COLO668 (cell line): ENCODE measurements around the gene TMEM176B.
A peak's percentile ranks its signal among the peaks of the same experiment; 100 is the strongest.

Experiments
- DNase-seq: peaks from one replicate; lab custom pipeline; 2025; ENCODE audit not compliant: unreplicated experiment; lab: John Stamatoyannopoulos, UW

Gene TMEM176B

DNA sequence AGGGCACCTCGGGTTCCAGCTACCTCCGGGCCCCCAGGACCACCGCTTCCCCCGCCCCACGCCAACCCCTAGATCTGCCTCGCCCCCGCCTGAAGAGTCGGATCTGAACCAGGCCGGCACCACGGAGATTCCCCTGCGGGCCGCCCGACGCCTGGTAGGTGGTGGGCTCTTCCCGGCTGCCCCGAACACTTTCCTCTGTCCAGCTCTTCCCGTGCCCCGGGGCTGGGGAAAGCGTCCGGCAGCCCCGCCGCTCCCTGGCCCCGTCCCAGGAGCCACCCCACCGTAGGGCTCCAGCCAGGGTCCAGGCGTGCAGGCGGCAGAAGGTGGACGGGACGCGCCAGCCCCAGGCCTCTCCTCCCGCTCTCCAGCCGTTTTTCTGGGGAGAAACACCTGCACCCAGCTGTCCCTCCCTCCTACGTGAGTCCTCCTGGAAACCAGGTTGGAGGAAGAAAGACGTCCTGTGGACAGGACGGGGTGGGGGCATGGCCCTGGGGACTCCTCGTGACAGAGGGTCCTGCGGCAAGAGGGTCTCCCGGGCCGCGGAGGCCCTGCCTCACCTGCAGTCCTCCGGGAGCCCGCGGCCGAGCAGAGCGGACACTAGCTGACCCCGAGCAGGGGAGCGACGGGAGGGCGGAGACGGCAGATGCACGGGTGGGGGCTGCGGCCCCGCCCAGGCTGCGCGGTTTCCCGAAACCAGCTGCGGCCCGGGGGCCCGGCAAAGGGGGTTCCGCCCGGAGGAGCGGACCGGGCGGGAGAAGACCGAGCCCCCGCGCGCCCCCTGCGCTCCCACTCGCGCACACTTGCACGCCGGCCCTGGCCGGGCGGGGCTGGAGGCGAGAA lies at the start of gene TMEM176B:
Gene TMEM176B, minus strand, starts transcription at position 624 of the 840 bp plus-strand sequence. CDS start 3,795 bp downstream, outside the sequence.
- DNase-seq = peak; percentile 88

DNA sequence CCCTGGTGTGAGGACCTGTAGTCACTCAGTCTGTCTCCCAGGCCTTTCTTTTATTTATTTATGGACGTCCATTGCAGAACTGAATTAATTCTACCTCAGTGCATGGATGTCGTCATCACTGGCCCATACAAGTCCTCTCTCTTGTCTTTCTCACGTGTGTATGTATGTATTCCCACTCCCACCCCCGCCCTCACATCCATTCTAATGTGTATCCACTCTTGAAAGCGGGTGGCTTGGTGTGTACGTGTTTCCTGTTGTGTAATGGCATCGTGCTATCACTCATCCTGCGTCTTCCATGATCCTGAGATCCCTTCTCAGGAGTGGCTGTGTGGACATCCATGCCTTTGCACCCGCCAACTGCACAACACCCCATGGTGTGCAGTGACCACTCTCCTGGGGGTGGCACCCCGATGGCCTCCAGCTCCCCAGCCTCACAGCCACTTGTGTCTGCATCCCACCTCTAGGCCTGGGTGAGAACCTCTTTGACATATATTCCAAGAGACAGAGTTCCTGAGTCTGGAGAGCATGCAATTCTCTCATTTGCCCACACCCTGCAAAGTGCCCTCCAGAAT lies 49.1 kb upstream of the TMEM176B start:
- DNase-seq = no peak

DNA sequence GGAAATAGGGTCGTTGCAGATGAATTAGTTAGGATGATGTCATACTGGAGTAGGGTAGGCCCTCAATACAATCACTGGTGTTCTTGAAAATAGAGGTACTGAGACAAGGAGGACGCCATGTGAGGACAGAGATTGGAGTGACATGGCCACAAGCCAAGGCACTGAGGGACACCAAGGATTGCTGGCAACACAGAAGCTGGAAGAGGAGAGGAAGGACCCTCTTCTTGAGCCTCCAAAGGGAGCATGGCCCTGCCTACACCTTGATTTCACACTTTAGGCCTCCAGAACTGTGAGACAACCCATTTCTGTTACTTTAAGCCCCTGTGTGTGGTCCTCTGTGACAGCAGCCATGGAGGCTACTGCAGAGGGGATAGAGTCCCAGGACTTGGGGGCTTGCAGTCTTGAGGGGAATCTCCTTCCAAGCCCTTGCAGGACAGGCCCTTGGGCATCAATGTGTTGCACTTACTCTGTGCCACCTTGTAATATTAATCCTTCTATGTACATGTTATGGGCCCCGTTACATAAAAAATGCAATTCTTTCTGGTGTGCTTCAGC lies 48.5 kb upstream of the TMEM176B start:
- DNase-seq = no peak

DNA sequence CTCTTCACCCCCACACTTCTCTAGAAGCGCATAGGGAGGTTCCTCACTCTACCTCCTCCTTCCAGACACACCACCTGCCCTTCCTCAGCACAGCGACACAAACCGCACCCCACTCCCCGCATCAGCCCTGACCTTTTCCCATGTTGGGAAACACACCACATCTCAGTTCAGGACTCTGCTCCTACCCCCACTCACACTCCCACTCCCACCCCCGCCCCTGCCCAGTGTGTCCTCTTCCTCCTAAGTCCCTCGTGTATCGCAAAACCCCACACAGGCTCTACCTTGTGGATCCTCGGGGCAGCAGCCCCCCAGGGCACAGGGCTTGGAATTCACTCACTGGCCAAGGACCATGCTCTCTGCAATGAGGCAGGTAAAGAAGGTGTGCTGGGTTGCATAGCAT lies 47.9 kb upstream of the TMEM176B start:
- no peak for DNase-seq

DNA sequence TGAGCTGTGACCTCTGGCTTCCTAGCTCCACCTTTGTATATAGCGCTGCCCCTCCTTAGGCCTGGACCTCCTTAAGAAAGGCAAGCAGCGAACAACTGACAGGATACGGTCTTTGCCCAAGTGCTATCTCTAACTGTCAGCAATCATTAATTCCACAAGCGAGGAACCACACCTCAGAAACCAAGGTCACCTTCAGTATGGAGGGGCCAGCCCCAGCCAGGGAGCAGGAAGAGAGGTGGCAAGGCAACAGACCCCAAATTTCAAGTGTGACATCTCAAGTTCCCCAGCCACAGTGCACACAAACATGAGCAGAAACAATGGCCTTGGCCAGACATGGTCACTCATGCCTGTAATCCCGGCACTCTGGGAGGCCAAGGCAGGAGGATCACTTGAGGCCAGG lies 47.4 kb upstream of the TMEM176B start:
- DNase-seq = no peak

DNA sequence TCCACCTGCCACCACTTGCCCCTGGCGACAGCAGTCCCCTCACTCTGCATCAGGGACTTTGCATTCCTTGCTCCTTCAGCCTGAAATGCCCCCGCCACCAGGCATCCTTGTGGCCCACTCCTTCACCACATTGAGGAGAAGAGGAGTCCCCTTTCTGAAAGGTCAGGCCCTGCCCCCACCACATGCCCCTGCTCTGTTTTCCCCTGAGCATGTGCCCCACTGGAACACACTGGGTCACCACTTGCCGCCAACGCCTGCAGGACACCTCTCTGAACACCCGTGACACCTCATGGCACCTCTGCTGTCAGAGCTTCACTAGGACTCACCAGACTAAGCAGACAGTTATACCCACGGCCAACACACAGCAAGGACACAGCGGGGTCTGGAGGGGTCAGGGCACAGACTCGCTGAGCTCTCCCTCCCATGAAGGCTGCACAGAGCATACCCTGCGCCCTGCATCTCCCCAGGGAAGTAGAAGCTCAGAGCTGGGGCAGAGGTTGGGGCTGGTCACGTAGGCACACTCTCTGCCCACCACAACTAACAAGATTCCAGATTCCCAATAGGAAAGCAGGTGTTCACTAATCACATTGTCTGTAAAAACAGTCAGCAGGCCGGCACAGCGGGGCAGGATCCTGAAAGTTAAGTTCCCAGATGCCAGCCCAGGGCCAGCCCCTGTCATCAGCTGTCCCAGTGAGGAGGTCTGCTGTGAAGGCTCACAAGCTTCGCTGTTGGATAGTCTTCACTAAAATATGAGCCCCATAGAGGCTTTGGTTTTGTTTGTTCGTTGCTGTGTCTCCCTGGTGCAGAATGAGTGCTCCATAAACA lies 46.3 kb upstream of the TMEM176B start:
- DNase-seq = no peak

DNA sequence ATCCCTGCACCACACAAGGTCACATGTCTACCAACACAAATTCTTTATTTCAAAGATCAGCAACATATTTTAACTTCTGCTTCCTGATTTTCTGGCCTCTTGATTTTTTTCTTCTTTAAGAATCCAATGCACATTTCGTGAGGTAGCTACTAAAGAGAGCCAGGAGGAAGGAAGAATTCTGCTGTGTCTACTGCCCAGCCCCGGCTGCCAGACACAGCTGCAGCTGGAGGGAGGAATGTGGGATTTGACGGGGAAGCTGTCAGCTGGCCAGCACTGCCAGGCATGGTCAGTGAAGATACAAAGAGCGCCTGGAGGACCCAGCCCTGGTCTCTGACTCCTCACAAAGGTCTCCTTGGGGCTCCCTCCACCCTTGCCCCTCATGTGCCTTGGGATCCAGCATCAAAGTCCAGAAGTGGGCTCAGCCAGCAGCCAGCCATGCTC lies 45.3 kb upstream of the TMEM176B start:
- no peak for DNase-seq

DNA sequence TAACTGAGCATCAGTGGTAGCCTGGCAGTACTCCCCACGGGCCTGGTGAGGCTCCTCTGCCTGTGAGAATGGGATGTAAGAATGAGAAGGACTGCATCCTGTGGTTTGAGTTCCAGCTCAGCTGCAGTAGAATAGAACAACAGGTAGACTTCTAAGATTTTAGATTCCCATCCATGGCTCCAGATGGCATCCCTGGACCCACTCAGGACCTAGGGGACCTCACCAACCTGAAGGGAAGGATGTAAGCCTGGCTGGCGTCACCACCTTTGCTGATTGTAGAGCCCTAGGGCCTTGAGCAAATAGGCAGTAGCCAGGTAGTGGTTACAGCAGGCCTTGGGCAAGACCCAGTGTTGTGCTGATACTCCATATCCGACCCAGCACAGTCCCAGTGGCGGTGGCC lies 42.6 kb upstream of the TMEM176B start:
- DNase-seq = no peak

DNA sequence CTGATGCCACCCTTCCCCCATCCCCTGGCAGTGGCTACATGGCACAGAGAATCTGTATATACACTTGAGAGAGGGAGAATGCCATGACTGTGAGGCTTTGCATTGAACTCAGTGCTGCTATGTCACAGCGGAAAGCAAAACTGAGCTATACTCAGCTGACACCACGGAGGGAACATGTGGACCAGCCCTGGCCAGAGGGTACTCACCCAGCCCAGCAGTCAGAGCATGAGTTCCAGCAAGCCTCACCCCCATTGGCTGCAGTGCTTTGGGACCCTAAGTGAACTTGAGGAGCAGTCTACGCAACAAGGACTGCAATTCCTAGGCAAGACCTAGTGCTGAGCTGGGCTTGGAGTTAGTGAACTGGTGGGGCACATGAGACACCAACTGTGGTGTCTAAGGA lies 41.9 kb upstream of the TMEM176B start:
- DNase-seq = no peak

DNA sequence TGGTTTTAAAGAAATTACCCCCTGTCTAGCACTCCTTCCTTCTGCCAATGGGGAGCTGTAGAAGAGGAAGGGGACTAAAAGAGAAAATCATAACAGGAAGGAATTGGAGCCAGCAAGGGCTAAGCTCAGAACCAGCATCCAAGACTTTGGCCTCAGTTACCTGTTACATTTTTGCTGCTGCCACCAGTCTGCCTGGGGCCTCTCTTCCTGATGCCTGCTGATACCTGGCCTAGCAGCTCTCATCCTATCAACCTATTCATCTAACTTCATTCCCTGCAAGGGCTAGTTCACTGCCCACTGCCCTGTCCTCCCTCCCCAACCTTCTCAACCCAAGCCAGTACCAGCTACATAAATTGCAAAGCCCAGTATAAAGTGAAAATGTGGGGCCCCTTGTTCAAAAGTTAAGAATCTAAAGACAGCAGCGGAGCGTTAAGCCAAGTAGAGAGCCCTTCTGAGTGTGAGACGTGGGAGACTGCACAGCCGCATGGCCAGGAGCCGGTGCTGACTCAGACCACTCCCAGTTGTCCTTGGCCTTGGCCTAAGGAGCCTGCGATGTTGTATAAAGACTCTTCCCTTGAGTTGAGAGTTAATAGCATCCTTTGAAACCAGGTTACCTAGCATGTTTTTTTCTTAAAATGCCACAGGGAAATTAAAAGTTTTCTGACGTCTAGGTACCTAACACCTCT lies 38.9 kb upstream of the TMEM176B start:
- DNase-seq = no peak

DNA sequence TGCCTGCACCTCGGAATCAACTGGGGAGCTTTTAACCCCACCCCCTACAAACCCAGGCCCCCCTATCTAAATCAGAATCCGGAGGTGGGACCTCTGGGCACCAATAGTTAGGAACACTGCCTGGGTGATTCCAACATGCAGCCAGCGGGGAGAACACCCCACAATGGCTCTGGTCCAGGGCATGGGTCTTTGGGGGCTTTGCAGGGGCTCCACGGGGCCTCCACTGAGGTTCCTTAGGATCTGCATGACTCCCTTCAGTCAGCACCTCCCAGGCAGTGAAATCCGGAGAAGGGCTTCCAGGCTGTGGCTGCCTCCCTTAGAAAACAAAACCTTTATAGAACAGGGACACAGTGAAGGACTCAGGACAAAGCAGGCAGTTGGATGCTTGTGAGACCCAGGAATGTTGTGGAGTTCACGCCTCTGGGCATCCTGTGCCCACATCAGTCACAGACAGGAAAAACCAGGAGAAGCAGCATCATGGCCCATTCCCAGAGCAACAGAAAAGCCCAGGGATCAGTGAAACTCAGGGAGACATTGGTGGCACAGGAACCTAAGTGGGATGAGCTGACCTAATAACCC lies 35.6 kb upstream of the TMEM176B start:
- no peak for DNase-seq

DNA sequence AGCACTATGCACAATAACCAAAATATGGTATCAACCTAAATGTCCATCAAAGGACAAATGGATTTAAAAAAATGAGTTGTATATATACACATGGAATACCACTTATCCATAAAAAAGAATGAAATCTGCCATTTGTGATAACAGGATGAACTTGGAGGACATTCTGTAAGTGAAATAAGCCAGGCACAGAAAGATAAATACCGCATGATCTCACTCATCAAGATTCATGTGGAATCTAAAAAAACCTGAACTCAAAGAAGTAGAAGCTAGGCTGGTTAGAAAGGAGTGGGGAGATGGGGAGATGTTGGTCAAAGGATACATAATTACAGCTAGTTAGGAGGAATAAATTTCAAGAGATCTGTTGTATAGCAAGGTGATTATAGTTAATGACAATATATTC lies 34.9 kb upstream of the TMEM176B start:
- DNase-seq = no peak

DNA sequence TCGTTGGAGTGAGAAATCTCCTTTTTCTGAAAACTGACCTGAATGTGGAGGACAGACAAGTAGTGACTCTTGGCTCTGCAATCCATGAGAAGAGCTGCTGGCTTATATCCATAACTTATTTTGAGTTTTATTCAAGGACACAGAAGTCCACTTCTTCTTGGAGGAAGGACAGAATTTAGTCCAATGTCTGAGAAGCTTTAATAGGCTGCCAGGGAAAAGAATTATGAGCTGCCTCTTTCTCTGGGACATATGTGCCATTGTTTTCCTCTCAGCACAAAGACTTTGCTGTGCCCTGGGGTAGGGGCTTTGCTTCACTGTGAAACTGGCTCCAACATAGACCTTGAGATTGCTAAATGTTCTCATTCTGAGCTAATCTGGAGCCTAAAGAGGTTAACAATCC lies 31.7 kb upstream of the TMEM176B start:
- no peak for DNase-seq

DNA sequence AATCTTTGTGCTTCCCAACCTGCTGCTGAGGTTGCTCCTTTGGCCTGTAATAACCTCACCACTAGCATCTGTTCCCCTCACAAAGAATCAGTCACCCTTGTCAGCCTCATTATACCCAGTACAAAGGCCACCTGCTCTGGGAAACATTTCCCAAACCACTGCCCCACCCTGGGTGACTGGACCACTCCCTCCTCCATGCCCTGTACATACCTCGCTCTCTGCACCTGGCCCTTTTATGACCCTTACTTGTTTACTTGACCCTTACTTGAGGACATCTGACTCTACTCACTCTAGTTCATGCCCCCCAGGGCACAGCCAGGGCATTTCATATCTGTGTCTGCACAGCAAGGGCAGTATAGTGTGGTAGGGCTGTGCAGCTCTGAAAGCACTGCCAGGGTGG lies 30.8 kb upstream of the TMEM176B start:
- DNase-seq = peak; percentile 89

DNA sequence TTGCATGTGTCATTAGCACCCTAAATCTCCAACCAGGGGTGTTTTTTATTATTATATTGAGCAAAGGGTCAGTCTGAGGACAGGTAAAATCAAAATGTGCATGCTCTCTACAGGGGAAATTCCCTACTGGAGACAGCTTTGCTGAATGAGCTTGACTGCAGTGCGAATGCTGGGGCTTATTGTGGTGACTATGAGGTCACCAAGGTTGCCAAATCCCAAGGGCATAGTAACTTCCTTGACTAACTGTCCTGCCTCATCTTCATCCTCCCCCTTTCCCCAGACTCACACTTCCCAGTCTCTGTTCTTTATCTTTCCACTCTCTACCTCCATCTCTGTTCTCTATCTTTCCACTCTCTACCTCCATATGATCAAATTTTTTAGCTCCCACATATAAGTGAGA lies 29.3 kb upstream of the TMEM176B start:
- DNase-seq = no peak

DNA sequence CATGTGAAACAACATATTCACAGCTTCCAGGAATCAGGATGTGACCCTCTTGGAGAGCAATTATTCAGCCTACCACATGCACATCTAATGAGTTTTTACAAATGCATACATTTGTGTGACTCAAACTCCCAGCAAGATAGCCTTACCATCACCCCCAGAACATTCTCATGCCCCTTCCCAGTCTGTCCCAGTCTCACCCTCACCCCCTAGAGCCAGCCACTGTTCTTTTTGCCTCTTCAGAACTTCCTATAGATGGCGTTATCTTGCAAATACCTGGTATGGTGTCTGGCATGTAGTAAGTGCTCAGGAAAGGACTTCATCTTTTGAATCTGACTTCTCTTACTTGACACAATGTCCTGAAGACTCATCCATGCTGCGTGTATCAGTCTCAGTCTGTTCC lies 28.2 kb upstream of the TMEM176B start:
- no peak for DNase-seq

DNA sequence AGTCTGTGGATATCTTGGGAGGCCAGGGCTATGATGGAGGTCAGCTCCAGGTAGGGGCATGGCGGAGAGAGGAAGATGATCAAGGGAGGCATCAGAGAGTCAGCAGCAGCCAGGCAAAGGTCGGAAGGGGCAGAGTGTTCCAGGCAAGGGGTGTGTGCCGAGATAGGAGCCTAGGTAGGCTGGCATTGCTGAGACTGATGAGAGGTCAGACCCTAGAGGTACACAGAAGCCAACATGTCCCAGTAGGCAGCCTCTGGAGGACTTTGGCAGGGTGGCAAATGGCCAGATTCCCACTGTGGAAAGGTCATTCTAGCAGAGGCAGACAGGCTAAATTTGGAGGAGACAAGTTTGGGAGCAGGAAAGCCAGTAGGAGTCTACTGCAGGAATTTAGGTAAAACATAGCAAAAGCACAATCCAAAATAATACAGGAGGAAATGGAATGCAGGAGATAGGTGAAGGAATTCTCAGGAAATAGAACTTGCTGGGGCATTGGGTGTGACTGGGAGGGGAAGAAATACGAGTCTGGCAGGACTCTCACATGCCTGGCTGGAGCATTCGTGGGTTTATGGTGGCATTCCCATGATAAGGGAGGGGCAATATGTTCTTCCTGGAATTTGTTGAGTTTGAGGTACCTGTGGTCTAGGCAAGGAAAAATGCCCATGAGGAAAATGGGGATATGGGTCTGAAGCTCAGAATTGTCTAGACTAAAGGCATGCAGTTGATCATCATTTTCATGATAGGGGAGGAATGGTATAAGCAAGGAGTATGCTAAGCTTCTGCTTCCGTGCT lies 26.1 kb upstream of the TMEM176B start:
- DNase-seq = no peak

DNA sequence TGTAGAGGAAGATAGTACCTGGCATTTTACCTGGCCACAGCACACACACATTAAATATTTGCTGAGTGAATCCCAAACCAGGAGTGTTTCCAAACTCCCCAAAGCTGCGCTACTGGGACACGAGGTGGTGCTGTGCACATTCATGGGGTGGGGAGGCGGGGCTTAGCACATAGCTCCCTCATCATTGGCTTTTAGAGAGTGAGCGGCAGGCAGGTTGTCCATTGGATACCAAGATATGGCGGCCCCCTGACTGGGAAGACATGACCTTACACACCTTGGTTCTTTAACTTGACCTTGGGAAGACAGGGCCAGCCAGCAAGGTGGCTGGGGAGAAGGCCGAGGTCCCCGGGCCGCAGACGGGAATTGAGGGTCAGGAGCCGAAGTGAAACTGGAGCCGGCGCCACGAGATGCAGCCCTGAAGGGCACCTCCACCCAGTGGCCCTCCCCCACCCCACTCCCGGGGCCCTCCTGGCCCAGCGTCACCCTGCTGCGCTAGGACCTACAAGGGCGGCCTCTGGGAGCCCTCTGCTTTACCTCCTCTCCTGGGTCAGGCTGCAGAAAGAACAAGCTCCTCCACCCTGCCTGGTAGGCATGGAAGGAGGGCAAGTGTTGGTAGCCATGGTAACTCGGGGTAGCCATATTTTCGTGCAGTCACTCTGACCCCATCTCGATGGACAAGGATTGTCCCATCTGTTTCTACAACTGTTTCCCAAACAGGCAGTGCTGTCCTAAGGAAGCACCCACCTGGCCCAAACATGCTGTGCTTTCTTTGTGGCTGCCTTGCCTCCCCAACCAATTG lies 24.4 kb upstream of the TMEM176B start:
- DNase-seq = no peak
